IPS-20b (cell line): Measurements from ENCODE around the gene GSE1.
A peak's percentile ranks its signal among the peaks of the same experiment; 100 is the strongest.

Source experiments
- H3K27ac ChIP-seq: one replicate; pipeline ENCODE4 v1.5.1; 2013; ENCODE audit warnings: low read length
- H3K27me3 ChIP-seq: 2 replicates; pipeline ENCODE4 v1.6.1; 2013; ENCODE audit warnings: mild to moderate bottlenecking, low read length, inconsistent platforms; ENCODE audit not compliant: insufficient read depth
- H3K36me3 ChIP-seq: 2 replicates; pipeline ENCODE4 v1.6.1; 2013; ENCODE audit warnings: low read depth, mild to moderate bottlenecking, inconsistent platforms, low read length, moderate library complexity; ENCODE audit not compliant: insufficient read depth
- H3K4me1 ChIP-seq: 2 replicates; pipeline ENCODE4 v1.6.1; 2013; ENCODE audit warnings: mild to moderate bottlenecking, control low read depth, inconsistent platforms, low read length, moderate library complexity; ENCODE audit not compliant: insufficient read depth
- H3K4me3 ChIP-seq: 2 replicates; pipeline ENCODE4 v1.5.1; 2013; ENCODE audit warnings: mild to moderate bottlenecking, low read length, inconsistent platforms
- H3K9ac ChIP-seq: 2 replicates; pipeline ENCODE4 v1.6.1; 2013; ENCODE audit warnings: low read depth, mild to moderate bottlenecking, inconsistent platforms, low read length, moderate library complexity
- H3K9me3 ChIP-seq: 2 replicates; pipeline ENCODE4 v1.6.1; 2013; ENCODE audit warnings: mild to moderate bottlenecking, low read depth, low read length, inconsistent platforms; ENCODE audit not compliant: insufficient read depth

The GSE1 gene

DNA sequence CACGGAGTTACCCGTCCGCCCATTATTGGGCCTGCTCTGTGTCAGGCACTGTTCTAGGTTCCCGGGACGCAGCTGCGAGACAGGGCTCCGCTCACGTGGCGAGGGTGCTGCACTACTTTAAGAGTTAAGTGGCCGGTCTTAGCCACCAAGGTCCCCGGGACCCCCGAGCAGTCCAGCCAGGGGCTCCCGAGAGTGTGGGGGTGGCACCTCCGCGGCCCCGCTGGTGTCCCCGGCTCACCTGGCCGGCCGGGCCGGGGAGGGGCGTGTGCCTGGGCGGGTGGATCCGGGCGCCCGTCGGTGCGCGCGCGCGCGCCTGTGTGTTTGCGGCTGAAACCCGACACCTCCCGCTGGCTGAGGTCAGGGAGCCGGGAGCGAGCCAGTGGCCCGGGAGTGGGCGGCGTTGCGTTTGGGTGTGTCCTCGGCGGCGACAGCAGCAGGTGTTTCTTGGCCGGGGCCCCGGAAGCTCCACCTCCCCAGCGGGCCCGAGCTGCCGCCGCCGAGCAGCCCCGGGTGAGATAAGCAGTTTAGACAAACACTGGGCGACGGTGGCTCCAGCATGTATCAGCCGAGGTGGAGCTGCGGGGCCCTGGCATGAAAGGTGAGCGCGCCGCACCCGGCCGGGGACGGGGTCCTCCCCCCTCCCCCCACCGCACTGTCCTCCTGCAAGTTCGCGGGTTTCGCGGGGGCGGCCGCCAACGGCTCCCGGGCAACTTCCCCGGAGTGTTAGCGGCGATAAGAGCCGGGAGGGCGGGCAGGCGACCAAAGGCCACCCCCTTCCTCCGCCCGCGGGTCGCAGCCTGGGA lies at the start of gene GSE1:
TSS of gene GSE1 (plus strand) at position 522 of the 803 bp plus-strand sequence. CDS start at position 592, 70 bp downstream.
- Histone ChIP-seq H3K27me3 (peaks cover 29% of the 10 kb centered on the region; the same call in 1 of the 2 replicates), H3K36me3 (peaks cover 13% of the 10 kb centered on the region), H3K9ac (peak within 1 kb of the TSS; percentile 81; the same call in 1 of the 2 replicates), H3K27ac (no peak within 1 kb of the TSS), H3K4me1 (peaks cover 24% of the 10 kb centered on the region), H3K4me3 (peak within 1 kb of the TSS; percentile 77), H3K9me3 (no peaks in the 10 kb centered on the region)

DNA sequence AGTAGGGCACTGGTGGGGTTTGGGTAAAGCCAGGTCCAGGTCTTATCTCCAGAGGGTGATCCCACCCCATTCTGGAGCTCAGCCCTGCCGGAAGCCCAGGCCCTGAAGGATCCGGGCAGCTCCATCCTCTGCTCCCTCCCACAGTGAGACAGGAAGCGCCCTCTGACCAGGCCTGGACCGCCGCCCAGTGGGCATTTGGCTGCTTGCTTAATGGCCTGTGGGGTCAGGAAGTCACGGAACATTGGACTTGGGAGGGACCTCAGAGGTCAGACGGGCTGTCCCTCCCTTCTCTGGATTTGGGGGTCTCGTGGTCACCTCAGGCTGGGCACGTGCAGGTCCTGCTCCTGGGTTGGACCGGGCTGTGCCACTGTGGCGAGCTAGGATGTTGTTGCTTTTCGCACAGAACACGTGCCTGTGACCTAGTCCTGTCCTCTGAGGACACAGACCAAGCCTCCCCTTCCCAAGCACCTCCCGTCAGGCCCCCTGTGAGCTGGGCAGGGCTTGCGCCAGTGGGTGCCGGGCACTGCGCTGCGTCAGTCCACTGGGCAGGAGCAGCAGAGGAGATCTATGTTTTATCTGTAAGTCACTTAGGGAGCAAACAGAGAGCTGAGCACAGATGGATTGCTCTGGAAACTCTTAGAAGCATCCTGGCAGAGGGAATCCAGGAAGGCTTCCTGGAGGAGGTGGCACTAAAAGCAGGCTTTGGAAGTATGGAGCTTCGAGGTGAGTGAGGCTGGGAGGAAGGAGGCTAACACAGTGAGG lies 49.4 kb upstream of the GSE1 start:
- no peaks in the 10 kb centered on the region for H3K27me3 ChIP-seq
- no peaks in the 10 kb centered on the region for H3K9me3 ChIP-seq
- no peak overlapping the region for H3K4me3 ChIP-seq
- no peaks in the 10 kb centered on the region for H3K36me3 ChIP-seq
- H3K4me1 ChIP-seq: peaks cover 14% of the 10 kb centered on the region
- H3K9ac ChIP-seq: no peak overlapping the region
- no peak overlapping the region for H3K27ac ChIP-seq

DNA sequence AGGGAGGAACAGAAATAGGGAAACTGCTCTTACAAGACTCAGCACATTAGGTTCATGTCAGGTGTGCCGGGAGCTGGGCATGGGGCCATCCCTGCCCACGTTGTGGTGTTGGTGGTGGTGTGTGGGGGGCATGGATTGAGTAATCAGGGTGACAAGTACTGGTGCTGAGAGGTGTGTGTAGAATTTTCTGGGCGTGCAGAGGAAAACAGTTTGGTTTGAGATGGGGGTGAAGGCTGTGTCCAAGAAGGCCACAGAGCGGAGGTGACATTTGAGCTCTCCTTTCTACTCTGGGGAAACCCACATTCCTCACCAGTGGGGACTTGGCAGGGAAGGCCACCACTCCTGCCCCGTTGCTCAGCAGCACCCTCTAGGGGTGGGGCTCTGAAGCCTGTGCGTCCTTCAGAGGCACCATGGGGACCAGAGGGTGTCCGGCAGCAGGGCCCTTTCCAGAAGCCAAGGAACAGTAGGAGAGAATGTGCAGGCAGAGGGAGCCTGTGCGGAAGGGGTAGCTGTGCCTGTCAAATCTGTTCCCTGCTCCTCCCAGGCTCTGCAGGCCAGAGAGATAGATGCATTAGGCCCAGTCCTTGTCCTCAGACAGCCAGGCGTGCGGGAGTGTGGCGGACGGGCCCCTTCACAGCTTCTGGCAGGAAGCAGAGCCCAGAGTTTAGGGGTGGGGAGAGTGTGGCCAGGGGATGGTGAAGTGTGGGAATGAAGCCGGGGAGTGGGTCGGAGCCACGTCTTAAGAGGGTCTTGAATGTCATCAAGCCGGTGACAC lies 48.7 kb upstream of the GSE1 start:
- H3K4me1 ChIP-seq: peaks cover 22% of the 10 kb centered on the region
- H3K36me3 ChIP-seq: no peaks in the 10 kb centered on the region
- no peak overlapping the region for H3K9ac ChIP-seq
- no peak overlapping the region for H3K27ac ChIP-seq
- no peak overlapping the region for H3K4me3 ChIP-seq
- H3K9me3 ChIP-seq: no peaks in the 10 kb centered on the region
- H3K27me3 ChIP-seq: no peaks in the 10 kb centered on the region

DNA sequence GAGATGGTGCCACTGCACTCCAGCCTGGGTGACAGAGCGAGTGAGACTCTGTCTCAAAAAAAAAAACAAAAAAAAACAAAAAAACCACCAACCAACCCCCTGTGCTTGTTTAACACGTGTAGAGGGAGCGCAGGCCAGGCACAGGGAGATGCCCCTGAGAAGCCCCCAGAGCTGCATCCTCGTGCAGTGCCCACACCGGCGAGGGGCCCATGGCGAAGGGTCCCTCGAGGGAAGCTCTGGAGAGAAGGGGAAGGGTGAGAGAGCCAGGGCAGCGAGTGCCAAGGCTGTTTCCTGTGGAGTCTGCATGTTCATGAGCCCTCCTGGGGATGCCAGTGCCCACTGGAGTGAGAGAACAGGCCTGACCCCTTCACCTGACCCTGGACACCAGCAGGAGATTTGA lies 47.8 kb upstream of the GSE1 start:
- peaks cover 31% of the 10 kb centered on the region for H3K4me1 ChIP-seq
- no peak overlapping the region for H3K9ac ChIP-seq
- H3K36me3 ChIP-seq: no peaks in the 10 kb centered on the region
- no peaks in the 10 kb centered on the region for H3K9me3 ChIP-seq
- no peak overlapping the region for H3K4me3 ChIP-seq
- no peak overlapping the region for H3K27ac ChIP-seq
- H3K27me3 ChIP-seq: no peaks in the 10 kb centered on the region

DNA sequence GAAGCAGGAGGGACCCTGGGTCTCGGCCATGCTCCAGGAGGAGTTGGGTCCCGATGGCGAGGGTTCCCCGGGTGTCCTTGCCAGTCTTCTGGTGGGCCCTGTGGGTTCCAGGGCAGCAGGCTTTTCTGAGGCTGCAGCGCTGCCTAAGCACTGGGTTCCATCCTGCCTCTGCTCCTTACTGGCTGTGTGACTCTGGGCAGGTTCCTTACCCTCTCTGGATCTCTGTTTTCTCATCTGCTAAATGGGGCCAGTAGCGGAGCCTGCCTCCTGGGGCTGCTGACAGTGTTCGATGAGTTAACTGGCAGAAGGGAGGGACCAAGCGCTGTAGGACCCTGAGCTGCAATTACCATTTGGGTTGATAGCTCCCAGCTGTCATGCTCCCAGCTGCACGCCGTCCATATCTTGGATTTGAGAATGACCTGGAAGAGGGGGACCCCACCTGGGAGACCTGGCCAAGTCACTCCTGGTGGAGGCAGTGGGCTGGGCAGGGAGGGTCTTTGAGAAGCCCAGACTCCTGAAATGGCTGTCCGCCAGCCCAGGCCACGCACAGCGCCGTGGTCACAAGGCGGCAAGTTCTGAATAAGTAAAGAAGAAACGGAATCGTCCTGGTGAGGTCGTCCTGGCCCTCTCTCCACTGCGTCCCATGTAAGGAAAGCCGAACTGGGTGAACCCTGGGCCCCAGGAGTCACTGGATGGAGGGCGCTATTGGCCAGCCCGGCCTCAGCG lies 47.2 kb upstream of the GSE1 start:
- no peaks in the 10 kb centered on the region for H3K36me3 ChIP-seq
- no peak overlapping the region for H3K4me3 ChIP-seq
- H3K9me3 ChIP-seq: no peaks in the 10 kb centered on the region
- no peak overlapping the region for H3K9ac ChIP-seq
- no peaks in the 10 kb centered on the region for H3K27me3 ChIP-seq
- H3K27ac ChIP-seq: no peak overlapping the region
- peaks cover 36% of the 10 kb centered on the region for H3K4me1 ChIP-seq

DNA sequence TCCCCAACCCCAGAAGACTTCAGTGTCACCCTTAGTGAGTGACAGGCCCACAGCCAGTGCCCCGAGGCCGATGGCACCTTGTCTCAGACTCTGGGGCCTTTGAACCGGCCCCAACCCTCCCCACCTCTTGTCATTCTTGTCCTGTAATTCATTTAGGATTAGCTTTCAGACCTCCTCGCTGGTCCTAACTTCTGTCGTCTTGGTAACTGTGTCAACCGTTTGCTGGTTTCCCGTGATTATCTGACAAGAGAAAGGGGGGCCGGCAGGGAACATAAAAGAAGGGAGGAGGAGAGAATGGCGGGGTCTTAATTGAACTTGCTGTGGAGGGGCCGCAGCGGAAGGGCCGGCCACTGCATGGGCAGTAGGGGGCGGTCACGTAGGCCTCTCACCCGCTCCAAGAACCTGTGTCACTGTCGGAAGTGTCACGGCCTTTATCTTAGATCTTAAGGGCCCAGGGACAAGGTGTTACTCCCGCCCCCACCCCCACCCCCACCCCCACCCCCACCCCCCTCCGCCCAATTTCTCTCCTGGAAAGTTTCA lies 46.5 kb upstream of the GSE1 start:
- no peaks in the 10 kb centered on the region for H3K9me3 ChIP-seq
- no peak overlapping the region for H3K27ac ChIP-seq
- H3K4me3 ChIP-seq: no peak overlapping the region
- no peak overlapping the region for H3K9ac ChIP-seq
- peaks cover 43% of the 10 kb centered on the region for H3K4me1 ChIP-seq
- no peaks in the 10 kb centered on the region for H3K27me3 ChIP-seq
- H3K36me3 ChIP-seq: no peaks in the 10 kb centered on the region

DNA sequence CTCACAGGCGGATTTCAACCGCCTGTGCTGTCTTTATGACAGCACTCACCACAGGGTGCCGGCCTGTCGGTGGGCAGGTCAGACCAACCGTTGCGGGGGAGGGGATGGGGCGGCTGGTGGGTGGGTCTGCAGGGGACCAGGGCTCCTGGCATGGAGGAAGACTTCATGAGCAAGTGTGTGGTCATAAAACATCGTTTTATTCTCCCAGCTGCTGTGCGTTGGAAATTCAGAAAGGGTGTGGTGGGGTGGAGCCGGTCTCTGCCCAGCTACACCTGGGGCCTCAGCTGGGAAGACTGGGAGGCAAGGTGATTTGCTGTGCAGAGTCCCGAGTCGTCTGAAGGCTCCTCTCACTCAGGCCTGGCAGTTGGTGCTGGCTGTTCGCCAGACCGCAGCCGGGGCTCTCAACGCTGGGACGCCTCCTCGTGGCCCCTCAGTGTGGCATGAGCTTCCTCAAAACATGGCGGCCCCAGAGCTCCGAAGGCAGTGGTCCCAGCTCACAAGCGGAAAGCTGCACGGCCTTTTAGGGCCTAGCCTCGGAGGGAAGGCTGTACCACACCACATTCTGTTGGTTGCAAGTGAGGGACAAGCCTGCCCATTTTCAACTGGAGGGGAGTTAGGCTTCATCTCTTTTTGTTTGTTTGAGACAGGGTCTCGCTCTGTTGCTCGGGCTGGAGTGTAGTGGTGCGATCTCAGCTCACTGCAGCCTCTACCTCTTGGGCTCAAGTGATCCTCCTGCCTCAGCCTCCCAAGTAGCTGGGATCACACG lies 45.8 kb upstream of the GSE1 start:
- Histone ChIP-seq H3K27me3 (no peaks in the 10 kb centered on the region), H3K4me1 (peaks cover 39% of the 10 kb centered on the region), H3K27ac (no peak overlapping the region), H3K9me3 (no peaks in the 10 kb centered on the region), H3K4me3 (no peak overlapping the region), H3K9ac (no peak overlapping the region), H3K36me3 (no peaks in the 10 kb centered on the region)

DNA sequence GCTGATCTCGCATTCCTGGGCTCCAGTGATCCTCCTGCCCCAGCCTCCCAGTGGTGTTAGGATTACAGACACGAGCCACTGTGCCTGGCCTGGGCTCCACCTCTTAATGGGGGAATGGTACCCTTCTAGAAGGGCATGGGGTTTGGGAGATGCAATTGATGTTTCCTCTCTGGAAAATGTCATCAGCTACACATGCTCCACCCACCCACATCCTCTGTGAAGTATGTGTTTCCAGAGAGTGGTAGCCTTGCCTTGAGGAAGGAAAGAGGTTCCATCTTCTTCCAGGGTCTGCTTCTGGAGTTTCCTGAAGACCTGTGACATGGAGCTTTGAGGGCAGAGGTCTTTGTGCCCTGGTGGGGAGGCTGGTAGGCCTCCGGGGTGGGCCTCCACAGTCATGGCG lies 45.2 kb upstream of the GSE1 start:
- Histone ChIP-seq H3K4me3 (no peak overlapping the region), H3K9ac (no peak overlapping the region), H3K27ac (no peak overlapping the region), H3K4me1 (peaks cover 34% of the 10 kb centered on the region), H3K9me3 (no peaks in the 10 kb centered on the region), H3K27me3 (no peaks in the 10 kb centered on the region), H3K36me3 (no peaks in the 10 kb centered on the region)

DNA sequence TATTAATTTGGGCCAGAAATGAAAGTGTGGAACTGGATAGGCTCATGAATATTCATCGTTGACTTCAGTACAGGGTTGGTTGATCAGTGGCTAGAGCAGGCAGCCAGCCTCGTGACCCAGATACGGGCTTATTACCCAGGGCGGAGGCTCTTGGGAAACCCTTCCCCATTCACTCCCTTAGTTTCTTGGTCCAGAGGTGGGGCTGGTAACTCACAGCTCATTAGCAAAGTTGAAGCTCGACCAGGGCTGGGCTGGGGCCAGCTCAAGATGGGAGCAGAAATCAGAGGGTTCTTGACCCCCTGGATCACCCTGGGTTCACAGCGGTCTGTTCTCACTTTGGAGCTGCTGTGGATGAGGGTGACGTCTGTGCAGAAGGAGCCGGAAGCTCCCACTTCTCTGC lies 44.6 kb upstream of the GSE1 start:
- Histone ChIP-seq H3K9me3 (no peaks in the 10 kb centered on the region), H3K36me3 (no peaks in the 10 kb centered on the region), H3K4me3 (no peak overlapping the region), H3K27ac (no peak overlapping the region), H3K9ac (peak overlapping the region; percentile 11; the same call in 1 of the 2 replicates), H3K4me1 (peaks cover 34% of the 10 kb centered on the region), H3K27me3 (no peaks in the 10 kb centered on the region; the same call in 1 of the 2 replicates)

DNA sequence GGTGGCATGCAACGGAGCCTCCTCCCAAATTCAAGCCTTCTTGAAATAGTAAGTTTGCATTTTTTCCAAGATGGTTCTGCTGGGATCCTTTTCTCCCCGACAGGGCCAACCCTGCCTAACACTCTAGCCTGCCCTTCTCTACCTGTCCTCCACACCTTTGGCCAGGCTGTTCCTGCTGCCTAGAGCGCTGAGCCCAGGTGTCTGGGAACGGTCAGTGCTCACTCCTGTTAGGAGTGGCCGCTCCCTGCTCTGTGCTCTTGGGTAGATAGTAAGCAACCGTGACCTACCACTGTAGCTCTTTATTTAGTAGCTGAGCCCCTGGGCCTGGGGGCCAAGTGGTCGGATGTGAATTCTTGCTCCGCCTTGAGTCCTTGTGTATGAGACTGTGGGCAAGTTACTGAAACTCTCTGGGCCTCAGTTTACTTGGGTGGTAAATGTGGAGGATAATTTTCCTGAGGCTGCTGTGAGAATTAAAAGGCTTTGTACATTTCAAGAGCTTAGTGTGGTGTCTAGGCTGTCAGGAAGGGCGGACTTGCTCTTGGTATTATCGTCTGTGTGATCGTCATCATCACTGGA lies 44.0 kb upstream of the GSE1 start:
- H3K9ac ChIP-seq: peak overlapping the region; percentile 11; the same call in 1 of the 2 replicates
- no peaks in the 10 kb centered on the region for H3K36me3 ChIP-seq
- peaks cover 34% of the 10 kb centered on the region for H3K4me1 ChIP-seq
- no peak overlapping the region for H3K27ac ChIP-seq
- no peak overlapping the region for H3K4me3 ChIP-seq
- peaks cover 2% of the 10 kb centered on the region; the same call in 1 of the 2 replicates for H3K27me3 ChIP-seq
- no peaks in the 10 kb centered on the region for H3K9me3 ChIP-seq
